H9 (cell line): ENCODE data around the gene CFAP65. TPM values are rescaled to one million over a fixed set of nuclear protein-coding genes. Genes with fewer than 3 reads are reported as not detected.

ENCODE experiments used
- DNase-seq: peaks from one replicate; pipeline ENCODE4 v3.0.0-alpha.2; 2017
- H2AFZ ChIP-seq: one replicate; pipeline ENCODE4 v1.6.1; 2013; ENCODE audit warnings: mild to moderate bottlenecking, low read length, control low read depth, moderate library complexity
- H2AK5ac ChIP-seq: 2 replicates; pipeline ENCODE4 v1.6.1; 2013; ENCODE audit warnings: low read length, control low read depth, mixed read lengths; ENCODE audit not compliant: insufficient read length
- H2BK120ac ChIP-seq: one replicate; pipeline ENCODE4 v1.6.1; 2013; ENCODE audit warnings: low read depth, mild to moderate bottlenecking, low read length, control low read depth, inconsistent platforms; ENCODE audit not compliant: poor library complexity, severe bottlenecking
- H2BK12ac ChIP-seq: 2 replicates; pipeline ENCODE4 v1.6.1; 2013; ENCODE audit warnings: low read length, control low read depth, mixed read lengths, low read depth; ENCODE audit not compliant: insufficient read length
- H2BK15ac ChIP-seq: 2 replicates; pipeline ENCODE4 v1.6.1; 2013; ENCODE audit warnings: low read depth, low read length, control low read depth
- H2BK20ac ChIP-seq: one replicate; pipeline ENCODE4 v1.6.1; 2013; ENCODE audit warnings: low read depth, mild to moderate bottlenecking, low read length, control low read depth, inconsistent platforms; ENCODE audit not compliant: poor library complexity, severe bottlenecking
- H2BK5ac ChIP-seq: 2 replicates; pipeline ENCODE4 v1.6.1; 2013; ENCODE audit warnings: low read length, control low read depth, mixed read lengths; ENCODE audit not compliant: insufficient read length
- H3K14ac ChIP-seq: 2 replicates; pipeline ENCODE4 v1.6.1; 2013; ENCODE audit warnings: low read length, control low read depth; ENCODE audit not compliant: insufficient read depth
- H3K18ac ChIP-seq: 2 replicates; pipeline ENCODE4 v1.6.1; 2013; ENCODE audit warnings: low read depth, mild to moderate bottlenecking, mixed read lengths, low read length, control low read depth; ENCODE audit not compliant: insufficient read length
- H3K23ac ChIP-seq: 2 replicates; pipeline ENCODE4 v1.6.1; 2013; ENCODE audit warnings: low read length, control low read depth, mixed read lengths, low read depth; ENCODE audit not compliant: insufficient read length
- H3K23me2 ChIP-seq: 2 replicates; pipeline ENCODE4 v1.6.1; 2013; ENCODE audit warnings: low read depth, mild to moderate bottlenecking, mixed read lengths, low read length, control low read depth; ENCODE audit not compliant: insufficient read length, poor library complexity, severe bottlenecking
- H3K27ac ChIP-seq: 2 replicates; pipeline ENCODE4 v1.5.1; 2013; ENCODE audit warnings: low read length, control low read depth, mixed read lengths, low read depth; ENCODE audit not compliant: insufficient read length
- H3K27me3 ChIP-seq: 2 replicates; pipeline ENCODE4 v1.6.1; 2013; ENCODE audit warnings: low read length, control low read depth, inconsistent platforms; ENCODE audit not compliant: insufficient read depth
- H3K4ac ChIP-seq: 2 replicates; pipeline ENCODE4 v1.6.1; 2013; ENCODE audit warnings: low read depth, mild to moderate bottlenecking, control low read depth, inconsistent platforms, low read length, moderate library complexity
- H3K4me1 ChIP-seq: 2 replicates; pipeline ENCODE4 v1.6.1; 2013; ENCODE audit warnings: low read length, control low read depth, inconsistent platforms; ENCODE audit not compliant: insufficient read depth
- H3K4me2 ChIP-seq: 2 replicates; pipeline ENCODE4 v1.6.1; 2013; ENCODE audit warnings: low read length, control low read depth, mixed read lengths; ENCODE audit not compliant: insufficient read length, insufficient read depth
- H3K56ac ChIP-seq: 2 replicates; pipeline ENCODE4 v1.6.1; 2013; ENCODE audit warnings: low read depth, mild to moderate bottlenecking, mixed read lengths, low read length, control low read depth; ENCODE audit not compliant: insufficient read length
- H3K79me1 ChIP-seq: 2 replicates; pipeline ENCODE4 v1.6.1; 2013; ENCODE audit warnings: low read depth, mild to moderate bottlenecking, moderate library complexity, low read length, control low read depth, inconsistent platforms; ENCODE audit not compliant: insufficient read depth, poor library complexity, severe bottlenecking
- H3K79me2 ChIP-seq: 2 replicates; pipeline ENCODE4 v1.6.1; 2013; ENCODE audit warnings: low read length, control low read depth, inconsistent platforms; ENCODE audit not compliant: insufficient read depth
- H3K9ac ChIP-seq: 2 replicates; pipeline ENCODE4 v1.6.1; 2013; ENCODE audit warnings: low read length, control low read depth, mixed read lengths; ENCODE audit not compliant: insufficient read length; ENCODE audit errors: extremely low read depth
- H3K9me3 ChIP-seq: one replicate; pipeline ENCODE4 v1.6.1; 2013; ENCODE audit warnings: low read depth, low read length, inconsistent platforms; ENCODE audit not compliant: control insufficient read depth
- H3T11ph ChIP-seq: one replicate; pipeline ENCODE4 v1.6.1; 2013; ENCODE audit warnings: mild to moderate bottlenecking, low read length, control low read depth, inconsistent platforms
- H4K20me1 ChIP-seq: one replicate; pipeline ENCODE4 v1.6.1; 2013; ENCODE audit not compliant: control insufficient read depth, insufficient read length, insufficient read depth
- H4K5ac ChIP-seq: 2 replicates; pipeline ENCODE4 v1.6.1; 2013; ENCODE audit warnings: low read depth, mild to moderate bottlenecking, mixed read lengths, low read length, control low read depth; ENCODE audit not compliant: insufficient read length
- H4K8ac ChIP-seq: replicated peaks from 2 replicates; pipeline ENCODE4 v1.6.1; 2013; ENCODE audit warnings: low read length, control low read depth, mixed read lengths, low read depth; ENCODE audit not compliant: insufficient read length
- H4K91ac ChIP-seq: 2 replicates; pipeline ENCODE4 v1.6.1; 2013; ENCODE audit warnings: low read depth, mild to moderate bottlenecking, moderate library complexity, mixed read lengths, low read length, control low read depth; ENCODE audit not compliant: insufficient read length
- H3K27ac Mint-ChIP-seq, 3 experiments: 2 replicates in 2 of 3; 3 replicates in 1 of 3; pipeline ENCODE4 v1.8.0; 2020 to 2021; ENCODE audit warnings: mixed read lengths in 3 of 3, mild to moderate bottlenecking in 1 of 3, moderate library complexity in 1 of 3
- H3K27me3 Mint-ChIP-seq: 2 replicates; pipeline ENCODE4 v1.8.0; 2021; ENCODE audit warnings: low read depth, mild to moderate bottlenecking, moderate library complexity, mixed read lengths
- H3K36me3 Mint-ChIP-seq, 3 experiments: 2 replicates in 2 of 3; 3 replicates in 1 of 3; pipeline ENCODE4 v1.8.0; 2020 to 2021; ENCODE audit warnings: low read depth in 3 of 3, mixed read lengths in 3 of 3; ENCODE audit not compliant: insufficient read depth in 1 of 3
- H3K4me1 Mint-ChIP-seq, 2 experiments: 2 replicates each; pipeline ENCODE4 v1.8.0; 2020; ENCODE audit warnings: mixed read lengths in 2 of 2
- H3K4me3 Mint-ChIP-seq, 2 experiments: 2 replicates in 1 of 2; 3 replicates in 1 of 2; pipeline ENCODE4 v1.8.0; 2020 to 2021; ENCODE audit warnings: mild to moderate bottlenecking in 2 of 2, mixed read lengths in 2 of 2, moderate library complexity in 1 of 2
- H3K9me3 Mint-ChIP-seq, 2 experiments: 2 replicates in 1 of 2; 3 replicates in 1 of 2; pipeline ENCODE4 v1.8.0; 2020; ENCODE audit warnings: mild to moderate bottlenecking in 2 of 2, mixed read lengths in 2 of 2, moderate library complexity in 1 of 2
- WGBS: extraction: QIAGEN DNeasy Blood & Tissue Kit; methylation state at CpG from one replicate; pipeline ENCODE4 v1.1.7; 2013; ENCODE audit warnings: missing lambda C conversion rate, low lambda C conversion rate, mixed read lengths; ENCODE audit not compliant: insufficient read length; ENCODE audit errors: extremely low coverage; 5-methylcytosine and 5-hydroxymethylcytosine counted together
- total RNA-seq: library from RNA; stranded (reverse); gene quantifications from 2 replicates; pipeline ENCODE4 v1.2.1, GENCODE V29; 2021
- TF ChIP-seq, protein P1 (sequence below): fragments of 200-600 bp; sonication (generic); conservative IDR thresholded peaks from 3 replicates; pipeline ENCODE4 v1.8.0; 2021; ENCODE audit warnings: antibody characterized with exemption, mild to moderate bottlenecking

Gene CFAP65
- total RNA-seq, 1 experiment from 2014 or later: 0.20 TPM

DNA sequence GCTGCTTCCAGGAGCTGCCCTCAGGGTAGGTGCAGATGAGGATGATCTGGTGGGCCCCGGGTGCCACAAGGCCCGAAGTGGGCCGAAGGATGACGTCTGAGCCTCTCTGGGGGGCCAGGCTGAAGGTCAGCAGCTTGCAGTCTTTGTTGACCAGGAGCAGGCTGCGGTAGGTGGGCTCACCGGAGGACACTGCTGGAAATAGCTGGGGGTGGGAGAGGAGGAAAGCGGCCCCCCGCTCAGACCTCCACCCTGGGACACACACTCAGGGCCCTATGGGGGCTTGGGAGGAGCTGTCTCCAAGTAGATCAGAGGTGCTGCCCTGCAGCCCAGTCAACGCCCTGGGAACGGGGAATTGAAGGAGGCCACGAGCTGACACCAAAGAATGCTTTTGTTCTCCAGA is 17.3 kb downstream of the CFAP65 start:
- no CpG with 5 or more reads among the region's 11 CpGs for WGBS
- Histone ChIP-seq H3K4ac (no peak overlapping the region), H3K4me1 (no peaks in the 10 kb centered on the region), H3K79me1 (no peaks in the 10 kb centered on the region), H2BK12ac (no peak overlapping the region), H3K4me2 (no peak overlapping the region), H3K9ac (no peak overlapping the region), H2BK20ac (no peak overlapping the region), H4K20me1 (no peaks in the 10 kb centered on the region), H3K56ac (no peak overlapping the region), H3K27me3 (no peaks in the 10 kb centered on the region), H3K23ac (no peak overlapping the region), H3K9me3 (no peaks in the 10 kb centered on the region), H3K18ac (no peak overlapping the region), H4K91ac (no peak overlapping the region), H3K14ac (no peak overlapping the region), H2BK15ac (no peak overlapping the region), H2BK120ac (no peak overlapping the region), H4K8ac (no peak overlapping the region), H3K27ac (no peak overlapping the region), H3K23me2 (no peaks in the 10 kb centered on the region), H4K5ac (no peak overlapping the region), H3K79me2 (no peaks in the 10 kb centered on the region), H2AFZ (no peak overlapping the region), H2AK5ac (no peak overlapping the region), H3T11ph (no peak overlapping the region), H2BK5ac (no peak overlapping the region)
- no peak for DNase-seq
- TF ChIP-seq, protein P1, sequence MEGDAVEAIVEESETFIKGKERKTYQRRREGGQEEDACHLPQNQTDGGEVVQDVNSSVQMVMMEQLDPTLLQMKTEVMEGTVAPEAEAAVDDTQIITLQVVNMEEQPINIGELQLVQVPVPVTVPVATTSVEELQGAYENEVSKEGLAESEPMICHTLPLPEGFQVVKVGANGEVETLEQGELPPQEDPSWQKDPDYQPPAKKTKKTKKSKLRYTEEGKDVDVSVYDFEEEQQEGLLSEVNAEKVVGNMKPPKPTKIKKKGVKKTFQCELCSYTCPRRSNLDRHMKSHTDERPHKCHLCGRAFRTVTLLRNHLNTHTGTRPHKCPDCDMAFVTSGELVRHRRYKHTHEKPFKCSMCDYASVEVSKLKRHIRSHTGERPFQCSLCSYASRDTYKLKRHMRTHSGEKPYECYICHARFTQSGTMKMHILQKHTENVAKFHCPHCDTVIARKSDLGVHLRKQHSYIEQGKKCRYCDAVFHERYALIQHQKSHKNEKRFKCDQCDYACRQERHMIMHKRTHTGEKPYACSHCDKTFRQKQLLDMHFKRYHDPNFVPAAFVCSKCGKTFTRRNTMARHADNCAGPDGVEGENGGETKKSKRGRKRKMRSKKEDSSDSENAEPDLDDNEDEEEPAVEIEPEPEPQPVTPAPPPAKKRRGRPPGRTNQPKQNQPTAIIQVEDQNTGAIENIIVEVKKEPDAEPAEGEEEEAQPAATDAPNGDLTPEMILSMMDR: no peak
- peaks cover 6 to 7% of the 10 kb centered on the region in 2 experiments for H3K4me1 Mint-ChIP-seq
- peaks cover 14% of the 10 kb centered on the region for H3K27me3 Mint-ChIP-seq
- H3K9me3 Mint-ChIP-seq: no peaks in the 10 kb centered on the region
- no peak overlapping the region for H3K4me3 Mint-ChIP-seq
- H3K36me3 Mint-ChIP-seq: no peaks in the 10 kb centered on the region
- no peak overlapping the region for H3K27ac Mint-ChIP-seq
